Smooth muscle cell (in vitro differentiated cells): ENCODE results near the gene WTAP. TPM values are rescaled to one million over a fixed set of nuclear protein-coding genes. Genes with fewer than 3 reads are reported as not detected.
"Not testable (repeated sequence)": the region's sequence is repeated elsewhere in the genome, so short reads cannot be mapped to it uniquely, and the experiment has no call there.

ENCODE experiments used
- DNase-seq: peaks from one replicate; lab custom pipeline; 2025; ENCODE audit not compliant: unreplicated experiment; lab: John Stamatoyannopoulos, UW
- H2AFZ ChIP-seq: fragments of 200-600 bp; sonication (generic); 2 replicates; pipeline ENCODE4 v1.6.0; 2016; ENCODE audit warnings: antibody characterized with exemption, low read depth, mild to moderate bottlenecking
- H3F3A ChIP-seq: fragments of 200-600 bp; sonication (generic); 2 replicates; pipeline ENCODE4 v1.6.0; 2017; ENCODE audit warnings: antibody characterized with exemption, low read depth
- H3K27ac ChIP-seq: fragments of 200-600 bp; sonication (generic); 2 replicates; pipeline ENCODE4 v1.5.1; 2016; ENCODE audit warnings: low read depth, mild to moderate bottlenecking
- H3K27me3 ChIP-seq: fragments of 200-600 bp; sonication (generic); 2 replicates; pipeline ENCODE4 v1.6.1; 2016; ENCODE audit warnings: low read depth, mild to moderate bottlenecking
- H3K36me3 ChIP-seq: fragments of 200-600 bp; sonication (generic); 2 replicates; pipeline ENCODE4 v1.5.1; 2016; ENCODE audit warnings: low read depth
- H3K4me1 ChIP-seq: fragments of 200-600 bp; sonication (generic); 2 replicates; pipeline ENCODE4 v1.5.1; 2016; ENCODE audit warnings: low read depth
- H3K4me2 ChIP-seq: fragments of 200-600 bp; sonication (generic); 2 replicates; pipeline ENCODE4 v1.6.0; 2016; ENCODE audit warnings: mild to moderate bottlenecking
- H3K4me3 ChIP-seq: fragments of 200-600 bp; sonication (generic); 2 replicates; pipeline ENCODE4 v1.5.1; 2016; ENCODE audit warnings: mild to moderate bottlenecking
- H3K79me2 ChIP-seq: fragments of 200-600 bp; sonication (generic); 2 replicates; pipeline ENCODE4 v1.6.0; 2016; ENCODE audit warnings: low read depth, mild to moderate bottlenecking
- H3K9ac ChIP-seq: fragments of 200-600 bp; sonication (generic); 2 replicates; pipeline ENCODE4 v1.6.0; 2016; ENCODE audit warnings: low read depth
- H3K9me3 ChIP-seq: fragments of 200-600 bp; sonication (generic); replicated peaks from 2 replicates; pipeline ENCODE4 v1.5.1; 2016; ENCODE audit warnings: low read depth
- H4K20me1 ChIP-seq: fragments of 200-600 bp; sonication (generic); 2 replicates; pipeline ENCODE4 v1.6.0; 2016; ENCODE audit warnings: low read depth
- WGBS: methylation state at CpG from one replicate; pipeline ENCODE4 v1.1.7; 2016; ENCODE audit warnings: low lambda C conversion rate; 5-methylcytosine and 5-hydroxymethylcytosine counted together
- polyA plus RNA-seq: library from polyadenylated mRNA; unstranded; fragments of >200 nt; fragmentation: Nextera tagmentation; extraction: Ambion mirVana; gene quantifications from 2 replicates; pipeline ENCODE4 v1.2.1, GENCODE V29; 2016
- total RNA-seq: library from RNA; depleted of rRNA; stranded (reverse); fragments of >200 nt; gene quantifications from 2 replicates; pipeline ENCODE4 v1.2.3, GENCODE V29; 2014
- TF ChIP-seq, protein P1 (sequence below): fragments of 200-600 bp; sonication (generic); IDR thresholded peaks from 2 replicates; pipeline ENCODE4 v1.5.1; 2017; ENCODE audit warnings: borderline replicate concordance, mild to moderate bottlenecking, antibody characterized with exemption; ENCODE audit not compliant: insufficient read depth, poor library complexity, severe bottlenecking

The WTAP gene
- total and polyA plus RNA-seq, 2 experiments from 2014 or later = 39.4 to 90.2 TPM

DNA sequence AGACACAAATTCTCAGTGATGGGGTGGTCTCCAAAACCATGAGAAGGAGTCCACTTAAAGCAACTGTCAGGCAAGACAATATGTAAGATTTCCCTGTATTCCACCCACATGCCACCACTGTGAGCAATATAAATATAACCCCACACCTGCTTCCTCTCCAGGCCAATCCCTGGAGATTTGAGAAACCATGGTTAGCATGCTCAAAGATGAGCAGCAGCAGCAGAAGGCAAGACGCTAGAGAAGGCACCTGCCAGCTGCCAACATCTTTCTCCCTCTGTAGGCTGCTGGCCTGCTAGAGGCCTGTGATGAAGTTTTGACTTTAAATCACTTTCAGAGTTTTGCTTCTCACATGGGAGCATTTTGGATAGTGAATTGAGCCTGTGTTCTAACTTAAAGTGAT lies 26.3 kb upstream of the WTAP start:
- H4K20me1 ChIP-seq = no peaks in the 10 kb centered on the region
- no peaks in the 10 kb centered on the region for H3K4me1 ChIP-seq
- TF ChIP-seq, protein P1, sequence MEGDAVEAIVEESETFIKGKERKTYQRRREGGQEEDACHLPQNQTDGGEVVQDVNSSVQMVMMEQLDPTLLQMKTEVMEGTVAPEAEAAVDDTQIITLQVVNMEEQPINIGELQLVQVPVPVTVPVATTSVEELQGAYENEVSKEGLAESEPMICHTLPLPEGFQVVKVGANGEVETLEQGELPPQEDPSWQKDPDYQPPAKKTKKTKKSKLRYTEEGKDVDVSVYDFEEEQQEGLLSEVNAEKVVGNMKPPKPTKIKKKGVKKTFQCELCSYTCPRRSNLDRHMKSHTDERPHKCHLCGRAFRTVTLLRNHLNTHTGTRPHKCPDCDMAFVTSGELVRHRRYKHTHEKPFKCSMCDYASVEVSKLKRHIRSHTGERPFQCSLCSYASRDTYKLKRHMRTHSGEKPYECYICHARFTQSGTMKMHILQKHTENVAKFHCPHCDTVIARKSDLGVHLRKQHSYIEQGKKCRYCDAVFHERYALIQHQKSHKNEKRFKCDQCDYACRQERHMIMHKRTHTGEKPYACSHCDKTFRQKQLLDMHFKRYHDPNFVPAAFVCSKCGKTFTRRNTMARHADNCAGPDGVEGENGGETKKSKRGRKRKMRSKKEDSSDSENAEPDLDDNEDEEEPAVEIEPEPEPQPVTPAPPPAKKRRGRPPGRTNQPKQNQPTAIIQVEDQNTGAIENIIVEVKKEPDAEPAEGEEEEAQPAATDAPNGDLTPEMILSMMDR = no peak
- H3F3A ChIP-seq = peaks cover 10% of the 10 kb centered on the region
- H3K79me2 ChIP-seq = no peaks in the 10 kb centered on the region
- H3K9ac ChIP-seq = no peak overlapping the region
- no peak overlapping the region for H3K4me2 ChIP-seq
- H3K4me3 ChIP-seq = no peak overlapping the region
- H3K27ac ChIP-seq = peak overlapping the region; percentile 77
- DNase-seq = no peak
- H3K27me3 ChIP-seq = no peaks in the 10 kb centered on the region
- no peaks in the 10 kb centered on the region for H3K36me3 ChIP-seq
- no peaks in the 10 kb centered on the region for H3K9me3 ChIP-seq
- 77% methylated on average over 1 of the region's 1 CpG for WGBS
- no peak overlapping the region for H2AFZ ChIP-seq

DNA sequence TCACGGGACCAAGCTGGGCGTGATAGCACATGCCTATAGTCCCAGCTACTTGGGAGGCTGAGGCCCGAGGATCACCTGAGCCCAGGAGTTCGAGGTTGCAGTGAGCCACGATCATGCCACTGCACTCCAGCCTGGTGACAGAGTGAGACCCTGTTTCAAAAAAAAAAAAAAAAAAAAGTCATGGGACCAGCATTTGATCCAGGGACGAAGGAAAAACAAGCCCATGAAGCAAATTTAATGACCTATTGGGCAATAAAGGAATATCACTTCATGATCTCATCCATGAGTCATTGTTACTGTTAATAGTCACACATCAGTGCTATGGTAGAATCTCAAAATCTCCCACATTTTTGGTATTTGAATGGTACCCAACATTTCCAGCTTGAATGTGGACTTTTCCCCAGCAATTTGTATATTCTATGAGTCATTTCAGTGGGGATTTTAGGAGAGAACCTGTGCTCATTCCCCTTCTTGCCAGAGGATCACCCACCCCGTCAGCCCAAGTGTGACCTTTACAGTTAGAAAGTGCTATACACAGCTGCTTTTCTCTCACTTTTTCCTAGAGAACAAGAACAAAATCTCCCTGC lies 25.8 kb upstream of the WTAP start:
- H3K4me3 ChIP-seq = no peak overlapping the region
- no peaks in the 10 kb centered on the region for H4K20me1 ChIP-seq
- H3K27me3 ChIP-seq = no peaks in the 10 kb centered on the region
- H3K36me3 ChIP-seq = no peaks in the 10 kb centered on the region
- no peaks in the 10 kb centered on the region for H3K79me2 ChIP-seq
- peaks cover 10% of the 10 kb centered on the region for H3F3A ChIP-seq
- TF ChIP-seq, protein P1 = no peak
- H3K4me1 ChIP-seq = no peaks in the 10 kb centered on the region
- H2AFZ ChIP-seq = no peak overlapping the region
- H3K4me2 ChIP-seq = no peak overlapping the region
- no peak for DNase-seq
- H3K9ac ChIP-seq = peak overlapping the region; percentile 8
- peak overlapping the region; percentile 77 for H3K27ac ChIP-seq
- 67% methylated on average over 7 of the region's 7 CpGs for WGBS
- no peaks in the 10 kb centered on the region for H3K9me3 ChIP-seq

- H4K20me1 ChIP-seq, H3K4me1 ChIP-seq, H3F3A ChIP-seq, H3K27me3 ChIP-seq, H3K27ac ChIP-seq, H3K79me2 ChIP-seq, H2AFZ ChIP-seq, H3K36me3 ChIP-seq, H3K4me2 ChIP-seq, H3K9me3 ChIP-seq, H3K4me3 ChIP-seq, DNase-seq, H3K9ac ChIP-seq: not testable (repeated sequence)
- WGBS = 97% methylated on average over 4 of the region's 4 CpGs
Observed at GRCh38 chr6:159710603-159711002, 16.7 kb upstream of the WTAP start.

DNA sequence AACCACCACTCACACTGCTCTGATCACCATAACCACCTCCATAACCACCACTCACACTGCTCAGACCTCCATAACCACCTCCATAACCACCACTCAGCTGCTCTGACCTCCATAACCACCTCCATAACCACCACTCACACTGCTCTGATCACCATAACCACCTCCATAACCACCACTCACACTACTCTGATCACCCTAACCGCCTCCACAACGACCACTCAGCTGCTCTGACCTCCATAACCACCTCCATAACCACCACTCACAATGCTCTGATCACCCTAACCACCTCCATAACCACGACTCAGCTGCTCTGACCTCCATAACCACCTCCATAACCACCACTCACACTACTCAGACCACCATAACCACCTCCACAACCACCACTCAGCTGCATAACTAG lies 14.9 kb upstream of the WTAP start:
- H2AFZ ChIP-seq, H3K79me2 ChIP-seq: not testable (repeated sequence)
- 83% methylated on average over 1 of the region's 3 CpGs for WGBS

GRCh38 chr6:159713984-159714383 lies 13.3 kb upstream of the WTAP start:
- no peaks in the 10 kb centered on the region for H3K79me2 ChIP-seq

More for the DNA sequence above, 14.9 kb upstream of the WTAP start:
- H3K9me3 ChIP-seq, H3K36me3 ChIP-seq, H3K4me1 ChIP-seq, H3K27me3 ChIP-seq, DNase-seq, H3K9ac ChIP-seq, H3K27ac ChIP-seq, H3F3A ChIP-seq, H3K4me3 ChIP-seq, H4K20me1 ChIP-seq, H3K4me2 ChIP-seq: not testable (repeated sequence)

More at GRCh38 chr6:159713984-159714383, 13.3 kb upstream of the WTAP start:
- Histone ChIP-seq H3K9ac (no peak overlapping the region), H3K27me3 (no peaks in the 10 kb centered on the region), H3F3A (peaks cover 8% of the 10 kb centered on the region), H4K20me1 (no peaks in the 10 kb centered on the region), H3K9me3 (no peaks in the 10 kb centered on the region), H2AFZ (no peak overlapping the region), H3K4me2 (no peak overlapping the region), H3K36me3 (no peaks in the 10 kb centered on the region), H3K4me1 (peaks cover 11% of the 10 kb centered on the region), H3K4me3 (no peak overlapping the region), H3K27ac (no peak overlapping the region)
- DNase-seq = no peak
- TF ChIP-seq, protein P1 = no peak
- 96% methylated on average over 7 of the region's 7 CpGs for whole genome bisulfite sequencing
